ENCODE data around the gene TRIM15.

The TRIM15 gene

DNA sequence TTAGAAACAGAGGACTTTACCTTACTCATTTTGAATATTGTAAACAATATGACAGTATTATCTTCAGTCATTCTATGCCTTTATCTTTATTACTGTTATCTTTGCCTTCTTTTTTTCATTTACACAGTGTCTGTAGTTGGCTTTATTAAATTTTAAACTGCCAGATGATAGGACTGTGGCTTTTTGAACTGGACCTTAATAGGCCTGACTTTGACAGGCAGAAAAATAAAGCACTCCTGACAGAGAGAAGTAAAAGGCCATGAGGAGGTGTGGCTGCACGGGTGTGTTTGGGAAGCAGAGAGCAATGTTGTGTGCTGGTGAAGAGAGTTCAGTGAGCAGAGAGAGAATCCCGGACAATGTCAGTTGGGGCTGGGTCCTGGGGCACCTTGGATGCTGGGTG is 19.6 kb upstream of the TRIM15 start:
- Histone ChIP-seq H3K4me1 (ENCODE audit: control insufficient read depth, insufficient read depth, low read length) (peaks cover 2% of the 10 kb centered on the region; the same call in 1 of the 2 replicates), H3K4me3 (ENCODE audit: low read depth, low read length) (no peak overlapping the region), H3K9me3 (ENCODE audit: control insufficient read depth, insufficient read depth, low read depth, low read length) (no peaks in the 10 kb centered on the region), H3K27ac (ENCODE audit: extremely low read depth, low read depth, low read length) (no peak overlapping the region), H3K36me3 (ENCODE audit: control insufficient read depth in 2 of 2, insufficient read depth in 1 of 2, low read length in 2 of 2) (no peaks in the 10 kb centered on the region)
- ChIA-PET POLR2A (interaction anchor here (0.7 kb wide), 1 partner anchor 35 kb away, joined by 3 read pairs; no protein-coding TSS in a partner anchor), CTCF (interaction anchor here (0.6 to 9.3 kb wide), 4 partner anchors 9 to 39 kb away, joined by 3 to 126 read pairs (median 4); no protein-coding TSS in a partner anchor)
- TF ChIP-seq MYNN (tag by site-specific recombination; IDR thresholded peaks at IDR 0.05; ENCODE audit: borderline replicate concordance) (no peak), ZNF335 (tag by site-specific recombination; conservative IDR thresholded peaks at IDR 0.05) (peak; percentile 63; the same call in 1 of the 2 replicates), ZNF214 (tag by site-specific recombination; IDR thresholded peaks at IDR 0.05; ENCODE audit: borderline replicate concordance) (no peak), ZNF169 (tag by site-specific recombination; IDR thresholded peaks at IDR 0.05) (no peak), FEZF1 (tag by site-specific recombination; IDR thresholded peaks at IDR 0.05) (peak; percentile 65; the same call in 1 of the 2 replicates)
- TF ChIP-seq, protein P1, sequence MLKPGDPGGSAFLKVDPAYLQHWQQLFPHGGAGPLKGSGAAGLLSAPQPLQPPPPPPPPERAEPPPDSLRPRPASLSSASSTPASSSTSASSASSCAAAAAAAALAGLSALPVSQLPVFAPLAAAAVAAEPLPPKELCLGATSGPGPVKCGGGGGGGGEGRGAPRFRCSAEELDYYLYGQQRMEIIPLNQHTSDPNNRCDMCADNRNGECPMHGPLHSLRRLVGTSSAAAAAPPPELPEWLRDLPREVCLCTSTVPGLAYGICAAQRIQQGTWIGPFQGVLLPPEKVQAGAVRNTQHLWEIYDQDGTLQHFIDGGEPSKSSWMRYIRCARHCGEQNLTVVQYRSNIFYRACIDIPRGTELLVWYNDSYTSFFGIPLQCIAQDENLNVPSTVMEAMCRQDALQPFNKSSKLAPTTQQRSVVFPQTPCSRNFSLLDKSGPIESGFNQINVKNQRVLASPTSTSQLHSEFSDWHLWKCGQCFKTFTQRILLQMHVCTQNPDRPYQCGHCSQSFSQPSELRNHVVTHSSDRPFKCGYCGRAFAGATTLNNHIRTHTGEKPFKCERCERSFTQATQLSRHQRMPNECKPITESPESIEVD (tag by site-specific recombination; IDR thresholded peaks at IDR 0.05): peak; percentile 71

DNA sequence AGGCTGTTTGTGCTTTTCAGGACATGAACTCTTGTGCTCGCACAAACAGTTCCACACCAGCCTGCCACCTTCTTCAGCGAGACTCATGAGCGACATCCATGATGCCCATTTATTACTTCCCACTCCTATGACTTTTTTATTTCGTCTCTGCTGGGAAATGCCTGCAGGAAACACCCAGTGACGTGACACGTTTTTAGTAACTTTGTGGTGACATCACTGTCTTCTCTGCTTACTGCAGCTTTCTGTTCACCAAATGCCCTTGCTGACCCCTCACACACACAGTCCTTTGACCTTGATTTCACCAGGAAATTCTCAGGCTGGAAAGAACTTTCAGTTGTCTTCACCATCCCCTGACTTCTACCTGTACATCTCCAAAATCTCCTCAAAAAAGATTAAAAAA is 18.5 kb upstream of the TRIM15 start:
- CTCF ChIA-PET: interaction anchor here (0.6 to 9.3 kb wide), 3 partner anchors 14 to 499 kb away, joined by 3 to 126 read pairs (median 3); no protein-coding TSS in a partner anchor
- Histone ChIP-seq H3K4me3 (ENCODE audit: low read depth, low read length) (no peak overlapping the region), H3K27ac (ENCODE audit: extremely low read depth, low read depth, low read length) (no peak overlapping the region)

DNA sequence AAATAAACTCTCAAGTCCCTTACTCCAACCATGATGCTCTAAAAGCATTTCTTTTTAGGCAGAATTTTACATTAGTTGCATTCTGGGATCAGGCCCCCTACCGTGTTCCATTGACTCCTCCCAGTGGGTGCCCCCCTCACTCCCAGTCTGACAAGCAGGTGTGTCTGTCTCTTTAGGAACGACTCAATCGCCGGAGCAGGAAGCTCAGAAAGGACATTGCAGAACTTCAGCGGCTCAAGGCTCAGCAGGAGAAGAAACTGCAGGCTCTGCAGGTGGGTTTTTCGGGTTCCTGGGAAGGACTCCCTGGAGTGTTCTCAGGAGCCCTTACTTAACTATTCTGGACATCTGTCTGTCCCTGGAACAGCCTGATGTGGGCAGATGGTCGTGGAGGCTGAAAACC is 17.5 kb upstream of the TRIM15 start:
- H3K4me1 ChIP-seq (ENCODE audit: control insufficient read depth, insufficient read depth, low read length): peaks cover 2% of the 10 kb centered on the region; the same call in 1 of the 2 replicates
- ChIA-PET CTCF (interaction anchor here (9.3 kb wide), 1 partner anchor 15 kb away, joined by 126 read pairs; no protein-coding TSS in a partner anchor), POLR2A (interaction anchor here (1.0 kb wide), 1 partner anchor 44 kb away, joined by 4 read pairs; no protein-coding TSS in a partner anchor)
- H3K4me3 ChIP-seq (ENCODE audit: low read depth, low read length): no peak overlapping the region
- no peak overlapping the region for H3K27ac ChIP-seq (ENCODE audit: extremely low read depth, low read depth, low read length)
- no peaks in the 10 kb centered on the region for H3K36me3 ChIP-seq (ENCODE audit: control insufficient read depth in 2 of 2, insufficient read depth in 1 of 2, low read length in 2 of 2)
- H3K9me3 ChIP-seq (ENCODE audit: control insufficient read depth, insufficient read depth, low read depth, low read length): no peaks in the 10 kb centered on the region
- TF ChIP-seq ZNF670 (tag by site-specific recombination; IDR thresholded peaks at IDR 0.05; ENCODE audit: low read depth) (no peak), TRIM28 (IDR thresholded peaks at IDR 0.05; ENCODE audit: borderline replicate concordance, low read length) (no peak), ZNF140 (tag by site-specific recombination; IDR thresholded peaks at IDR 0.05) (no peak), KLF10 (tag by site-specific recombination; IDR thresholded peaks at IDR 0.05) (no peak), ZNF146 (tag by site-specific recombination; IDR thresholded peaks at IDR 0.05) (no peak), GLI2 (tag by site-specific recombination; IDR thresholded peaks at IDR 0.05; ENCODE audit: borderline replicate concordance, low read depth) (no peak), ZNF169 (tag by site-specific recombination; IDR thresholded peaks at IDR 0.05) (no peak), ZBTB1 (tag by site-specific recombination; IDR thresholded peaks at IDR 0.05) (no peak), ZNF341 (tag by site-specific recombination; IDR thresholded peaks at IDR 0.05; ENCODE audit: low read depth) (peak; percentile 22; the same call in 1 of the 2 replicates)
- TF ChIP-seq, protein P2, sequence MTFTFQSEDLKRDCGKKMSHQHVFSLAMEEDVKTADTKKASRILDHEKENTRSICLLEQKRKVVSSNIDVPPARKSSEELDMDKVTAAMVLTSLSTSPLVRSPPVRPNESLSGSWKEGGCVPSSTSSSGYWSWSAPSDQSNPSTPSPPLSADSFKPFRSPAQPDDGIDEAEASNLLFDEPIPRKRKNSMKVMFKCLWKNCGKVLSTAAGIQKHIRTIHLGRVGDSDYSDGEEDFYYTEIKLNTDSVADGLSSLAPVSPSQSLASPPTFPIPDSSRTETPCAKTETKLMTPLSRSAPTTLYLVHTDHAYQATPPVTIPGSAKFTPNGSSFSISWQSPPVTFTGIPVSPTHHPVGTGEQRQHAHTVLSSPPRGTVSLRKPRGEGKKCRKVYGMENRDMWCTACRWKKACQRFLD (tag by site-specific recombination; IDR thresholded peaks at IDR 0.05): no peak

More for the DNA sequence above, 18.5 kb upstream of the TRIM15 start:
- POLR2A ChIA-PET: interaction anchor here (0.7 to 1.0 kb wide), 2 partner anchors 36 to 43 kb away, joined by 3 to 4 read pairs; no protein-coding TSS in a partner anchor
- no peak for TF ChIP-seq ZNF426 (tag by site-specific recombination; IDR thresholded peaks at IDR 0.05)
- TF ChIP-seq ZNF48 (tag by site-specific recombination; IDR thresholded peaks at IDR 0.05): no peak
- TF ChIP-seq SP3 (tag by site-specific recombination; IDR thresholded peaks at IDR 0.05): no peak
- TF ChIP-seq FEZF1 (tag by site-specific recombination; IDR thresholded peaks at IDR 0.05): no peak
- no peak for TF ChIP-seq ZNF404 (tag by site-specific recombination; IDR thresholded peaks at IDR 0.05)
- no peak for TF ChIP-seq ZNF341 (tag by site-specific recombination; IDR thresholded peaks at IDR 0.05; ENCODE audit: low read depth)
- no peak for TF ChIP-seq ZNF768 (tag by site-specific recombination; IDR thresholded peaks at IDR 0.05)
- TF ChIP-seq SP7 (tag by site-specific recombination; IDR thresholded peaks at IDR 0.05): no peak
- no peak for TF ChIP-seq KLF9 (tag by site-specific recombination; IDR thresholded peaks at IDR 0.05; ENCODE audit: low read depth)
- 0 out of 2 replicates have a peak, but pooled peaks have one; percentile 18 for TF ChIP-seq ZNF629 (tag by site-specific recombination; IDR thresholded peaks at IDR 0.05)
- TF ChIP-seq ZNF184 (tag by site-specific recombination; IDR thresholded peaks at IDR 0.05): no peak
- TF ChIP-seq, protein P3, sequence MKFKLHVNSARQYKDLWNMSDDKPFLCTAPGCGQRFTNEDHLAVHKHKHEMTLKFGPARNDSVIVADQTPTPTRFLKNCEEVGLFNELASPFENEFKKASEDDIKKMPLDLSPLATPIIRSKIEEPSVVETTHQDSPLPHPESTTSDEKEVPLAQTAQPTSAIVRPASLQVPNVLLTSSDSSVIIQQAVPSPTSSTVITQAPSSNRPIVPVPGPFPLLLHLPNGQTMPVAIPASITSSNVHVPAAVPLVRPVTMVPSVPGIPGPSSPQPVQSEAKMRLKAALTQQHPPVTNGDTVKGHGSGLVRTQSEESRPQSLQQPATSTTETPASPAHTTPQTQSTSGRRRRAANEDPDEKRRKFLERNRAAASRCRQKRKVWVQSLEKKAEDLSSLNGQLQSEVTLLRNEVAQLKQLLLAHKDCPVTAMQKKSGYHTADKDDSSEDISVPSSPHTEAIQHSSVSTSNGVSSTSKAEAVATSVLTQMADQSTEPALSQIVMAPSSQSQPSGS (tag by site-specific recombination; IDR thresholded peaks at IDR 0.05; ENCODE audit: low read depth): peak; percentile 56; the same call in 1 of the 2 replicates
- TF ChIP-seq, protein P4, sequence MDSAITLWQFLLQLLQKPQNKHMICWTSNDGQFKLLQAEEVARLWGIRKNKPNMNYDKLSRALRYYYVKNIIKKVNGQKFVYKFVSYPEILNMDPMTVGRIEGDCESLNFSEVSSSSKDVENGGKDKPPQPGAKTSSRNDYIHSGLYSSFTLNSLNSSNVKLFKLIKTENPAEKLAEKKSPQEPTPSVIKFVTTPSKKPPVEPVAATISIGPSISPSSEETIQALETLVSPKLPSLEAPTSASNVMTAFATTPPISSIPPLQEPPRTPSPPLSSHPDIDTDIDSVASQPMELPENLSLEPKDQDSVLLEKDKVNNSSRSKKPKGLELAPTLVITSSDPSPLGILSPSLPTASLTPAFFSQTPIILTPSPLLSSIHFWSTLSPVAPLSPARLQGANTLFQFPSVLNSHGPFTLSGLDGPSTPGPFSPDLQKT (IDR thresholded peaks at IDR 0.05; ENCODE audit: borderline replicate concordance, low read depth, low read length): no peak
- no peak for TF ChIP-seq ZEB2 (tag by site-specific recombination; IDR thresholded peaks at IDR 0.05)
- TF ChIP-seq ZNF16 (tag by site-specific recombination; IDR thresholded peaks at IDR 0.05; ENCODE audit: low read depth): no peak
- TF ChIP-seq HOXC10 (CRISPR knock-in tag; IDR thresholded peaks at IDR 0.05): no peak
- TF ChIP-seq, protein P5, sequence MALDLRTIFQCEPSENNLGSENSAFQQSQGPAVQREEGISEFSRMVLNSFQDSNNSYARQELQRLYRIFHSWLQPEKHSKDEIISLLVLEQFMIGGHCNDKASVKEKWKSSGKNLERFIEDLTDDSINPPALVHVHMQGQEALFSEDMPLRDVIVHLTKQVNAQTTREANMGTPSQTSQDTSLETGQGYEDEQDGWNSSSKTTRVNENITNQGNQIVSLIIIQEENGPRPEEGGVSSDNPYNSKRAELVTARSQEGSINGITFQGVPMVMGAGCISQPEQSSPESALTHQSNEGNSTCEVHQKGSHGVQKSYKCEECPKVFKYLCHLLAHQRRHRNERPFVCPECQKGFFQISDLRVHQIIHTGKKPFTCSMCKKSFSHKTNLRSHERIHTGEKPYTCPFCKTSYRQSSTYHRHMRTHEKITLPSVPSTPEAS (tag by site-specific recombination; IDR thresholded peaks at IDR 0.05): no peak
- Histone ChIP-seq H3K9me3 (ENCODE audit: control insufficient read depth, insufficient read depth, low read depth, low read length) (no peaks in the 10 kb centered on the region), H3K4me1 (ENCODE audit: control insufficient read depth, insufficient read depth, low read length) (peaks cover 2% of the 10 kb centered on the region; the same call in 1 of the 2 replicates), H3K36me3 (ENCODE audit: control insufficient read depth in 2 of 2, insufficient read depth in 1 of 2, low read length in 2 of 2) (no peaks in the 10 kb centered on the region)

Data from HEK293 (cell line).